ENCODE results near the gene PAN2.
A peak's percentile ranks its signal among the peaks of the same experiment; 100 is the strongest.
"Not testable (repeated sequence)": the region's sequence is repeated elsewhere in the genome, so short reads cannot be mapped to it uniquely, and the experiment has no call there.

Gene PAN2

GRCh38 chr12:56332512-56333196, 1.1 kb downstream of the PAN2 start:
- Histone ChIP-seq H4K20me1 (no peaks in the 10 kb centered on the region), H3K27ac (peak overlapping the region; percentile 90), H3K4me2 (peak overlapping the region; percentile 98), H3K27me3 (no peaks in the 10 kb centered on the region), H3K9ac (peak overlapping the region; percentile 84), H3K4me3 (peak overlapping the region; percentile 73), H3K4me1 (peaks cover 26% of the 10 kb centered on the region), H3K9me3 (no peaks in the 10 kb centered on the region), H3K36me3 (peaks cover 11% of the 10 kb centered on the region; the same call in 1 of the 2 replicates)
- TF ChIP-seq Cebpa-rat (IDR thresholded peaks at IDR 0.05) = no peak

- peaks cover 28% of the 10 kb centered on the region for H3K36me3 ChIP-seq
- H3K4me2 ChIP-seq = no peak overlapping the region
- H3K4me1 ChIP-seq = peaks cover 35% of the 10 kb centered on the region
- H3K27ac ChIP-seq = no peak overlapping the region
- H3K9me3 ChIP-seq = no peaks in the 10 kb centered on the region
- no peaks in the 10 kb centered on the region for H3K27me3 ChIP-seq
- no peak for TF ChIP-seq Cebpa-rat (IDR thresholded peaks at IDR 0.05)
- no peak overlapping the region for H3K9ac ChIP-seq
- no peaks in the 10 kb centered on the region for H4K20me1 ChIP-seq
- H3K4me3 ChIP-seq = no peak overlapping the region
Observed at GRCh38 chr12:56330936-56331490, 2.8 kb downstream of the PAN2 start.

- no peak overlapping the region for H3K4me3 ChIP-seq
- no peak for TF ChIP-seq Cebpa-rat (IDR thresholded peaks at IDR 0.05)
- H3K9me3 ChIP-seq = no peaks in the 10 kb centered on the region
- peak overlapping the region; percentile 35 for H3K27ac ChIP-seq
- H3K4me1 ChIP-seq = peaks cover 16% of the 10 kb centered on the region
- peaks cover 71% of the 10 kb centered on the region for H3K36me3 ChIP-seq
- H3K4me2 ChIP-seq = peak overlapping the region; percentile 63
- H3K27me3 ChIP-seq = no peaks in the 10 kb centered on the region
- H4K20me1 ChIP-seq = no peaks in the 10 kb centered on the region
- H3K9ac ChIP-seq = peak overlapping the region; percentile 51
Observed at GRCh38 chr12:56326533-56326932, 7.3 kb downstream of the PAN2 start.

DNA sequence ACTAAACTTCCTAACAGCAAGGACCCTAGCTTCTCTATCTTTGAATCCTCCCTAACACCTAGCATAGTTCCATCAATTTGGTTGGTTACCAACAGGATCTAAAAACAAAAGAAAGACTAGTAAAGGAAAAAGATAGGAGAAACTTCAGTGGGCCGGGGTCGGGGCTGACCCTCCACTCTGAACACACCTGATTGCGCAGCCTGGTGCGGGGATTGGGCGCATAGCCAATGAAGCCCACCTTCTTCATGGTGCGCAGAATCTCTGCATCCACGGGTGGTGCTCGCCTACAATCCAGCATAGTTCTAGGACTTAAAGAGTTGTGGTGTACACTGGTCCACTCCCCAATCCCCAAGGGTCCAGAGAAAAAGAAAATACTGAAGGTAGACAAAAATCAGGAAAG, 7.7 kb downstream of the PAN2 start:
- Histone ChIP-seq H3K9ac (no peak overlapping the region; the same call in 1 of the 2 replicates), H3K36me3 (peaks cover 73% of the 10 kb centered on the region), H3K4me3 (no peak overlapping the region), H3K9me3 (no peaks in the 10 kb centered on the region), H3K4me2 (peak overlapping the region; percentile 63), H3K4me1 (peaks cover 16% of the 10 kb centered on the region), H4K20me1 (no peaks in the 10 kb centered on the region), H3K27me3 (no peaks in the 10 kb centered on the region), H3K27ac (no peak overlapping the region; the same call in 1 of the 2 replicates)
- no peak for TF ChIP-seq Cebpa-rat (IDR thresholded peaks at IDR 0.05)

- no peak for TF ChIP-seq Cebpa-rat (IDR thresholded peaks at IDR 0.05)
- Histone ChIP-seq H3K36me3 (peaks cover 91% of the 10 kb centered on the region), H3K9ac (no peak overlapping the region), H3K27ac (no peak overlapping the region), H3K9me3 (no peaks in the 10 kb centered on the region), H3K4me1 (peaks cover 16% of the 10 kb centered on the region), H3K4me2 (no peak overlapping the region), H3K27me3 (no peaks in the 10 kb centered on the region), H3K4me3 (no peak overlapping the region), H4K20me1 (no peaks in the 10 kb centered on the region)
Observed at GRCh38 chr12:56324206-56324605, 9.6 kb downstream of the PAN2 start.

- H3K4me1 ChIP-seq, H3K27me3 ChIP-seq, H4K20me1 ChIP-seq, H3K4me3 ChIP-seq, H3K9ac ChIP-seq, H3K9me3 ChIP-seq, H3K27ac ChIP-seq, H3K4me2 ChIP-seq: not testable (repeated sequence)
- peaks cover 83% of the 10 kb centered on the region for H3K36me3 ChIP-seq
- peak; percentile 90 for TF ChIP-seq Cebpa-rat (IDR thresholded peaks at IDR 0.05)
Observed at GRCh38 chr12:56321610-56322009, 12.2 kb downstream of the PAN2 start.

- Histone ChIP-seq H3K27ac (no peak overlapping the region), H3K4me3 (no peak overlapping the region), H3K27me3 (no peaks in the 10 kb centered on the region), H3K4me1 (peaks cover 7% of the 10 kb centered on the region; the same call in 1 of the 2 replicates), H4K20me1 (no peaks in the 10 kb centered on the region), H3K9ac (no peak overlapping the region), H3K4me2 (no peak overlapping the region), H3K9me3 (no peaks in the 10 kb centered on the region), H3K36me3 (peaks cover 77% of the 10 kb centered on the region)
- no peak for TF ChIP-seq Cebpa-rat (IDR thresholded peaks at IDR 0.05)
Observed at GRCh38 chr12:56321027-56321426, 12.8 kb downstream of the PAN2 start.

DNA sequence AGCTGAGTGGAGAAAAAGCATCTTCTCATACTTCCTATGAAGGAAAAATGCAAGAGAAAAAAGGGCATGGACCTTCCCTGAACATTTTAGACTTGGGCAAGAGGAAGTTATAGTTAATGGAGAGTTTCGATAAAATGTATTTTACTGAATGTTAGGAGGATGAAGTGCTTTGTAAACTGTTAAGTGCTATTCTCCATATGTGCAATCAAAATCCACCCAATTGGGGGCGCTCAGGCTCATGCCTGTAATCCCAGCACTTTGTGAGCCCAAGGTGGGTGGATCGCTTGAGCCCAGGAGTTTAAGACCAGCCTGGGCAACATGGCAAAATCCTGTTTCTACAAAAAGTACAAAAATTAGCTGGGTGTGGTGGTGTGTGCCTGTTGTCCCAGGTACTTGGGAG, 16.1 kb downstream of the PAN2 start:
- Histone ChIP-seq H3K4me2 (no peak overlapping the region), H3K9me3 (no peaks in the 10 kb centered on the region), H3K27me3 (no peaks in the 10 kb centered on the region), H3K9ac (no peak overlapping the region), H4K20me1 (no peaks in the 10 kb centered on the region), H3K4me1 (peaks cover 20% of the 10 kb centered on the region), H3K4me3 (no peak overlapping the region), H3K36me3 (peaks cover 65% of the 10 kb centered on the region), H3K27ac (no peak overlapping the region)
- TF ChIP-seq Cebpa-rat (IDR thresholded peaks at IDR 0.05) = no peak

GRCh38 chr12:56315622-56316473, 18.0 kb downstream of the PAN2 start, which contains the start of gene CNPY2:
CNPY2 (minus strand) TSS chr12:56315988; CDS start chr12:56315217, 771 bp downstream.
- Histone ChIP-seq H3K4me3 (peak within 1 kb of the TSS; percentile 92), H3K9ac (peak within 1 kb of the TSS; percentile 93), H3K27ac (peak within 1 kb of the TSS; percentile 93), H3K4me1 (peaks cover 20% of the 10 kb centered on the region), H3K9me3 (no peaks in the 10 kb centered on the region), H3K36me3 (peaks cover 69% of the 10 kb centered on the region), H3K4me2 (peak within 1 kb of the TSS; percentile 98), H4K20me1 (no peaks in the 10 kb centered on the region), H3K27me3 (no peaks in the 10 kb centered on the region)
- no peak for TF ChIP-seq Cebpa-rat (IDR thresholded peaks at IDR 0.05)

- TF ChIP-seq Cebpa-rat (IDR thresholded peaks at IDR 0.05) = no peak
- peak overlapping the region; percentile 93 for H3K27ac ChIP-seq
- peak overlapping the region; percentile 98 for H3K4me2 ChIP-seq
- H3K9me3 ChIP-seq = no peaks in the 10 kb centered on the region
- H3K36me3 ChIP-seq = peaks cover 71% of the 10 kb centered on the region
- peak overlapping the region; percentile 92 for H3K4me3 ChIP-seq
- peaks cover 20% of the 10 kb centered on the region for H3K4me1 ChIP-seq
- peak overlapping the region; percentile 93 for H3K9ac ChIP-seq
- no peaks in the 10 kb centered on the region for H4K20me1 ChIP-seq
- H3K27me3 ChIP-seq = no peaks in the 10 kb centered on the region
Observed at GRCh38 chr12:56315249-56315621, 18.6 kb downstream of the PAN2 start.
